DMS114 treated with DMSO at 0.1 percent for 48 hours (cell line): ENCODE measurements around the gene SLC4A3.

ENCODE experiments used
- DNase-seq: peaks from one replicate; lab custom pipeline; 2025; ENCODE audit not compliant: unreplicated experiment; lab: John Stamatoyannopoulos, UW

Gene SLC4A3

DNA sequence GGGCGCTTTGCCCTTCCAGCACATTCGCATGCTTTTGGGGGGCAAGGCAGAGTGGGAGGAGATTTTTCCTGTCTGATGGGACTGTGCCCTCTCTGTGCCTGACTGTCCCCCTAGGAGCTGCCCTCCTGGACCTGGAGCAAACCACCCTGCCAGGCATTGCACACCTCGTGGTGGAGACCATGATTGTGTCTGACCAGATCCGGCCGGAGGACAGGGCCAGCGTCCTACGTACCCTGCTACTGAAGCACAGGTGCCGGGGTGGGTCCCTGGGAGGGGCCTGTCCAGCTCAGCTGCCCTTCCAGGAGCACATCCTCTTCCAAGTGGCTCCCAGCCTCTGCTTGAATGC is 5.3 kb downstream of the SLC4A3 start:
- DNase-seq = no peak

DNA sequence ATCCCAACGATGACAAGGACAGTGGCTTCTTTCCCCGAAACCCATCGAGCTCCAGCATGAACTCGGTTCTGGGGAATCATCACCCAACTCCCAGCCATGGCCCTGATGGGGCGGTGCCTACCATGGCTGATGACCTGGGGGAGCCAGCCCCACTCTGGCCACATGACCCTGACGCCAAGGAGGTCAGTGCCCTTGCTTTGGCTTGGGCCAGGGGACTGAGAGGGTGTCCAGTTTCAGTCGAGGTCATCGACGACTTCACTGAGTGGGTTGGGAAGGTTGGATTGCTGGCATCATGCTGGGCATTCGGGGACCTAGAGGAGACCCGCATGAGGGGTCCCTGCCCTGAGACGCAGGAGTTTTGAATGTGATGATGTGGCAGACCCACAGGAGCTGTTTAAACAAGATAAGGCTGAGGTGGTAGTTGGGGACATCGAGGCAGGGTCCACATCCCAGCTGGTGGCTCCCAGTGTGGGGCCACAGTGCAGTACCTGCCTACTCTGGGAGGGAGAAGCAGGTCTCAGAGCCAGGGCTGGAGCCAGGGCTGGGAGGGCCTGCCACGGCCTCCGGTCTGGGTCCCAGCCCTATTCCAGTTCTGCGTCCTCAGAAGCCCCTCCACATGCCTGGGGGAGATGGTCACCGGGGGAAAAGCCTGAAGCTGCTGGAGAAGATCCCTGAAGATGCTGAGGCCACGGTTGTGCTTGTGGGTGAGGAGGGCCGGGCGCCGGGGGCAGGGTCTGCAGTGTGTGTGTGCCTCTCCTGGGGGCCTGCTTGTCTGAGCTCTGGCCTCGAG is 6.0 kb downstream of the SLC4A3 start:
- DNase-seq = peak; percentile 6

DNA sequence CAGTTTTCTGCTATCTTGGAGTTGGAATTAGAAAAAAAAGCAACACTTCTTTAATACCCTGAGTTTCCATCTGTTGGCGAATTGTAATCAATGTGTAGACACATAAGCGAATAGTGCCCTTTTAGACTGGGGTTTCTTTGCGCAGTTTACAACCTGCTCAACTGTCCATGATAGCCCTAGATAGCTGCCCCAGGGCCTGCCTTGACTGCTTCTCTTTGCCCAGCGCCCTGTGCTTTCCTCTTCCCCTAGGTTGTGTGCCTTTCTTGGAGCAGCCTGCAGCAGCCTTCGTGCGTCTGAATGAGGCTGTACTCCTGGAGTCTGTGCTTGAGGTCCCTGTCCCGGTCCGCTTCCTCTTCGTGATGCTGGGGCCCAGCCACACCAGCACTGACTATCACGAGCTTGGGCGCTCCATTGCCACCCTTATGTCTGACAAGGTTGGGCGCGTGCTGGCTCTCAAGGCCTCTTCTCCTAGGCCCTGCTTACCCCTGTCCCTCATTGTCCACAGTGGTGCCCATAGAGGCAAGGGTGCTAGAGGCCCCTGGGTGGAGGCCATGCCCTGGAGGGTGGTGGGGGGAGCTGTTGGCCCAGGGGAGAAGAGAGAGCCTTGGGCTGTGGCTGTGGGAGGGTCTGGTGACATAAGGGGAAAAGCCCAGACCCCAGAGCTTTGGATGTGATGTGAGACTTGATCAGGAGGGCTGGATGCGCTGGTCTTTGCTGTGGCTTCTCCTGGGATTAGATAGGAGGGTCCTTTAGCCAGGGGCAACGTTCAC is 6.9 kb downstream of the SLC4A3 start:
- DNase-seq = no peak

DNA sequence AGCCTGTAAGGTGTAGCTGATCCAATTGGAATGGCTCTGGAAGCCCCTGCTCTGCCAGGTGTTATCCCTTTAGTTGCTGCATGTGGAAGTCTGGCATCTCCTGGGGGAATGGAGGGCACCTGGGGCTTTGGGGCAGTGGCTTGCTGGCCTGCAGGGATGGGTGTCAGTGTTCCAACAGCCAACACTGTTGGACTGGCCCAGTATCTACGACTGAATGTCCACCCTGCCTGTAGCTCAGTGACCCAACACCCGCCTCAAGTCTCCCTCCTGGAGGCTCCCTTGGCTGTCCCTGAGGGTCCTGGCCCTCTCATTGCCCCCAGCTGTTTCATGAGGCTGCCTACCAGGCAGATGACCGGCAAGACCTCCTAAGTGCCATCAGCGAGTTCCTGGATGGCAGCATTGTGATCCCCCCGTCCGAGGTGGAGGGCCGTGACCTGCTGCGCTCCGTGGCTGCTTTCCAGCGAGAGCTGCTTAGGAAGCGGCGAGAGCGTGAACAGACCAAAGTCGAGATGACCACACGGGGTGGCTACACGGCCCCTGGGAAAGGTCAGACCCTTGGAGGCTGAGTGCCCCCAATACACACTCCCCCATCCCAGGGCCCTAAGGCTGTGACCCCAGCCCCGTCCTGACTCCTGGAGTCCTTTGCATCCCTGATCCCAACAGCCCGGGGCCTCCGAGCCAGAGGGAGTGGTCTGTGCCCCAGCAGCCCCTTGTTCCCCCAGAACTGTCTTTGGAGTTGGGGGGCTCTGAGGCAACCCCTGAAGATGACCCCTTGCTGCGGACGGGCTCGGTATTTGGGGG is 7.7 kb downstream of the SLC4A3 start:
- DNase-seq = no peak

DNA sequence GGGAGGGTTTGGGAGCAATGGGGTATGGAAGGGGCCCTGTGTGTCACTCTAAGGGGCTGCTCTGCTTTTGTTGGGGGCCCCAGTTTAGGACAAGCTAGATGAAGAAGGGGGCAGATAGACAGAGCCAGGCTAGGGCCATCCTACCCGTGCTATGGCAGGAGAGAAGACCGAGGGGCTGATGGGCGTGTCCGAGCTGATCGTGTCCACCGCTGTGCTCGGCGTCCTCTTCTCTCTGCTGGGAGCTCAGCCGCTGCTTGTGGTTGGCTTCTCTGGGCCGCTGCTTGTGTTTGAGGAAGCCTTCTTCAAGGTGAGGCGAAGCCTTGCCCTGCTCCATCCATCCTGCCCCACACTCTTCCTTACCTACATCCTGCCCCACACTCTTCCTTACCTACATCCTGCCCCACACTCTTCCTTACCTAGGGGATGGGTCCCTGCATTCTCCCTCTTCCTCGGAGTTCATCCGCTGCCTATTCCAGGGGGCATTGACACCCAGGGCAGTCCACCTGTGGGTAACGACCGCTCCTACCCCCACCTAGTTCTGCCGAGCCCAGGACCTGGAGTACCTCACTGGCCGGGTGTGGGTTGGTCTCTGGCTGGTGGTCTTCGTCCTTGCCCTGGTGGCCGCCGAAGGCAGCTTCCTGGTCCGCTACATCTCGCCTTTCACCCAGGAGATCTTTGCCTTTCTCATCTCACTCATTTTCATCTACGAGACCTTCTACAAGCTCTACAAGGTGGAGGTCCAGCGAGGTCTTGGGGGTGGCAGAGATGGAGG is 8.9 kb downstream of the SLC4A3 start:
- DNase-seq = no peak

DNA sequence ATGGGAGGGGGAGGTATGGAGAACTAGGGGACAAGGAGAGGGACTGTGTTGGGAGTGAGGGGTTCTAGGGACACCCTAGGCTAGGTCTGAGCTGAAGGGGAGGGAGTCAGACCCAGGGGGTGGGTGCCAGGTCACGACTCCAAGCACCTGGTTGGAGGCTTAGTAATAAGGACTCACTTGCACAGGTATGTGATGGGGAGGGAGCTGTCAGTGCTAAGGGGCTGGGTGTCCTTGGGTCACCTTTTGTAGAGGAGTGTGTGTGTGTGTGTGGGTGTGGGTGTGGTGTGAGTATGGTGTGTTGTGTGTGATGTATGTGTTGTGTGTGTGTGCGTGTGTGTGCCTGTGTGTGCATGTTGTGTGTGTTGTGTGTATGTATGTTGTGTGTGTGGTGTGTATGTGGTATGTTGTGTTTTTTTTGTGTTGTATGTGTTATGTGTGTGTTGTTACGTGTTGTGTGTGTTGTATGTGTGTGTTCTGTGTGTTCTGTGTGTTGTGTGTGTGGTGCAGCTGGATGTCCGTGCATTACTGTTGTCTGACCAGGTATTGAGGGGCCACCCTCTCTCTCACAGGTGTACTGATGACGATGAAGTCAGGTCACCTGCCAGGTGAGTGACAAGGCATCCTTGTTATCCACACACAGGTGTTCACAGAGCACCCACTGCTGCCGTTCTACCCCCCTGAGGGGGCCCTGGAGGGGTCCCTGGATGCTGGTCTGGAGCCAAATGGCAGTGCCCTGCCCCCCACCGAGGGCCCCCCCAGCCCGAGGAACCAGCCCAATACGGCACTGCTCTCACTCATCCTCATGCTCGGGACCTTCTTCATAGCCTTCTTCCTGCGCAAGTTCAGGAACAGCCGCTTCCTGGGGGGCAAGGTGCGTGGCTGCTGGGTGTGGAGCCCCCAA is 9.8 kb downstream of the SLC4A3 start:
- DNase-seq = no peak

DNA sequence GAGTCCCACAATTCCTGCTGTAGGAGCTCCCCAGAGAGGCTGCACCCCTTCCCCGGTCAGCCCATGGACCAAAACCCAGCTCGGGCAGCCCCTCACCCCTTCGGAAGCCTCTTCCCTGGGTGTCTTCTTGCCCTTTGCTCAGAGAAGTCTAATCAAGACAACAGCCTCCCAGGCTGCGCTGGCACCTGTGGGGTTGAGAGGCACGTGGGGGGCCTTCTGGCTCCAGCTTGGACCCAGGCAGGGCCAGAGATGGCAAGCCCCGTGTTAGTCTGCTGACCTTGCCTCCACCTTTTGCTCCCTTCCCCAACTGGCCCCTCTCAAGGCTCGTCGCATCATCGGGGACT is 10.4 kb downstream of the SLC4A3 start:
- no peak for DNase-seq

DNA sequence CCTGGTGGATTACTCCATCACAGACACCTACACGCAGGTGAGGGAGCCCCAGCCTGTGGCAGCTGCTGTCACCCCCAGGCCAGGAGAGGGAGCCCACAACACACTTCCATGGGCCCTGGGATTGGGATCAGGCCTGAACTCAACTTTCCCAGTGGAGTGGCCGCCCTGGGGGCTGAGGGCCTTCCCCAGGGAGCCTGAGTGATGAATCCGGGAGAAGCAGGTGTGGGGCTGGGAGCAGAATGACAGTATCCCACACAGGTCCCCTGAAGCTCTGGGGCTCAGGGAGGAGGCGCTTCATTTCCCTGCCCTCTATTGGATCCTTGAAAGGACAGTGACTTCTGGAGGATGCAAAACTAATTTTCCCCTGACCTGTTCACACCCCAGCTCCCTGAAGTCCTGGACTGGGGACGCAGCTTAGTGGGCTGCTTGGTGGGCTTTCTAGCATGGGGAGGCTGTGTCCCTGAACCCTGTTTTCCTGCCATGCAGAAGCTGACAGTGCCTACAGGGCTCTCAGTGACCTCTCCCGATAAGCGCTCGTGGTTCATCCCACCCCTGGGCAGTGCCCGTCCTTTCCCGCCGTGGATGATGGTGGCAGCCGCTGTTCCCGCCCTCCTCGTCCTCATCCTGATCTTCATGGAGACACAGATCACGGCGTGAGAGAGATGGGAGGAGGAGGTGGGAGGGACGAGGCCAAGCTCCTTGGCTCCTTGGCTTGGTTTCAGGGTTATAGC is 11.0 kb downstream of the SLC4A3 start:
- no peak for DNase-seq

DNA sequence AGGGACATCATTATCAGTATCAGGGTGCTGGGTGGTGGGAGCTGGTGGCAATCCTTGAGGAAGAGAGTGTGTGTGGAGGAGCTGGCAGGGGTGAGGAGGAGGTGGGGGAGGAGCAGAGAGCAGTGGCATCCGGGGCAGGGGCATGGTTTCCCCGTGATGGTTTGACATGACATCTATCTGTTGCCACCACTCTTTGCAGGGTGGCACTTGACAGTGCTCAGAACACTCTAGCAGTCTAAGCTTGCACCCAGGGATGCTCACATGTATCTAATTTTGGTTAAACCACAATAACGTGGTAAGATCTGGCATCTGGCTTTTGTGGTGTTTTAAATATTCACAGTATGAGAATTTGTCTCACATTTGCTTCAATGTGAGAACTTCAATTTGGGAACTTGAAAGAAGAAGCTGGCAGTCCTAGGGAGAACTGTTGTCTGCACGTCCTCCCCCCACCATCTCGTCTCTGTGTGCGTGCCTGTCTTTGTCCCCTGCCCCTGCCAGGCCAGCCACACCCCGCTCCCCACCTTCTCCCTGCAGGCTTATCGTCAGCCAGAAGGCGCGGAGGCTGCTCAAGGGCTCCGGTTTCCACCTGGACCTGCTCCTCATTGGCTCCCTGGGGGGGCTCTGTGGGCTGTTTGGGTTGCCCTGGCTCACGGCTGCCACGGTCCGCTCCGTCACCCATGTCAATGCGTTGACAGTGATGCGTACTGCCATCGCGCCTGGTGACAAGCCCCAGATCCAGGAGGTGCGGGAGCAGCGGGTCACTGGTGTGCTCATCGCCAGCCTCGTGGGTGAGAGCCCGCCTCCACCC is 11.7 kb downstream of the SLC4A3 start:
- no peak for DNase-seq

DNA sequence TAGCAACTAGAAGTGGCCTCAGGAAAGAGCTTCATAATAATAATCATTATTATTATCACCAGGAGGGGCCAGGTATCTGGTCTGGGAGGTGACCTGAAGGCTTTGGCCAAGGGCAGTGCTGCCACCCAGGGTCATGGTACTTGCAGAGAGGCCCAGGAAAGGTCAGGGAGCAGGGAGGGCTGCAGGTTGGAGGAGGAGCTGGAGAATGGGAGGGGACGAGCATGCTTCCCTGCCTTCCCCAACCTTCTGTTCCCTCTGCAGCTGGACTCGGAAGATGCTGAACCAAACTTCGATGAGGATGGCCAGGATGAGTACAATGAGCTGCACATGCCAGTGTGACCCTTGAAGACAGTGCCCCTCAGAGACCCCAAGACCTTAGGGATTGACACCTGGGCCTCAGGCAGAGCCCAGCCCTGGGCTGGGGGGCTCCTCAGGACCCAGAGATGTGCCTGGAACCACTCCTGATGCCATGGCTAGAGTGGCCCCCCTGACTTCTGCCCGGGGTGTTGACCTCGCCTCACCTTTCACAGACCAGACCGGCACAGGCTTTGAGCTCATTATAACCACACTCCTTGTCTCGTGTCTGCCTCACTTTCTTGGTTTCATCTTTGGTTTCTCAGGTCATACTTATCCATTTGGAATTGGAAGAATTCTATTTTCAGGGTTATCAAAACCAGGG is 14.1 kb downstream of the SLC4A3 start:
- DNase-seq = no peak

DNA sequence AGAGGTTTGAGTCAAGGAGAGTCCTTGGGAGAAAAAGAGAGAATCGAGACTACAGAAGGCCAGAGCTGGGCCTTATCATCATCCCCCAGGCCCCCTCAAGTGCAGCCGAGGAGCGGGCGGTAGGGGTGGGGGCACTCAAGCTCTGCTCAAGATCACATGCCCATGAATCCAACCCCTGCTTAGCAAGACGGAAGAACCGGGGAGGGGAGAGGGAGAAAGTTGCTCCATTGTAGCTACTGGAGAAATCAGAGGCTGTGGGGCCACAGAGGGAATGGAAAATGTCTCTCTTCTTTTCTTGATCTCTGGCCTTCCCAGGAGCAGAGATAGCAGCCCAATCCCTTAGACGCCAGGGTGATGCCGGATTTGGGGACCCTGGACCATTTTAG is 14.6 kb downstream of the SLC4A3 start:
- DNase-seq = no peak

DNA sequence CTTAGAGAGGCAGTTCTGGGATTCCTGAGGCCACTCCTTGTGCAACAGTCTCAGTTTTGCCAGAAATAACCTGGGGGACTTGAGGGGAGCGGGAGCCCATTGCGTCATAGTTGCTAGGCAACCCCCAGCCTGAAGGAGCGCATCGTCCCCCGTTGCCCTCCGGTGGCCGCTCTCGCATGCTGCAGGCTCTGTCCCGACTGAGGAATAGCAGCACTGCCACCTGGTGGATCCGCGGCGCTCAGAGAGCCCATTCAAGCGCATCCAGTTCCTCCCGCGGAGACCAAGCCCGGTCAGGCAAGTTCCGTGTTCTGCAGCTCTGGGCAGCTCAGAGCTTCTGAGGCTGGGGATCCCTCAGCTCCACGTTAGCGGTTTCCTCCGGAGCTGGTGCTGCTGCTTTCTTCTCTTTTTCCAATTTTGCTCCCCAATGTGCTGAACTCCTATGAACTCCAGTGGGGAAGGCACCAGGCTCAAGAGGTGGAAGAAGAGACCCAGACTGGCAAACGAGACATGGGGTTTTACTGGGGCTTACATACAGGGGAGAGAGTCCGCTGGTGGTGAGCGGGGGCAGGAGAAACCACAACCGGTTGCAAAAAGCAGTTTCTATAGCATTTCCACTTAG is 15.1 kb downstream of the SLC4A3 start:
- DNase-seq = peak; percentile 87

DNA sequence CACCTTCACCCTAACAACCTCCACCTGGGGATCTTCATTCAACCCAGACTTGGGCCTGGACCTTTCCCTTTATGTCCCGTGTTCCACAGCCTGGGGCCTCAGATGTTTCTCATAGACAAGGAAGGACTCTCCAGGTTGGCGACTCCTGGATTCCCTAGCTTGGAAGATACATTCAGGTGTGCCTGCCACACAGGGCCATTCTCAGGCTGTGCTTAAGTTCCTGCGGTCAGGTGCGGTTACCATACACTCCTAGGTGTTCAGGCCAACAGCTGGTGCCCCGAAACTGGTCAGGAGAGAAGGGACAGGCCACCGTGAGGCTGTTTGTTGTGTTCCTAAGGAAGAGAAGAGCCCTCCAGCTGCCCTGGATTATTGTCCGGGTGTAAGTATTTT is 15.6 kb downstream of the SLC4A3 start:
- DNase-seq = no peak

DNA sequence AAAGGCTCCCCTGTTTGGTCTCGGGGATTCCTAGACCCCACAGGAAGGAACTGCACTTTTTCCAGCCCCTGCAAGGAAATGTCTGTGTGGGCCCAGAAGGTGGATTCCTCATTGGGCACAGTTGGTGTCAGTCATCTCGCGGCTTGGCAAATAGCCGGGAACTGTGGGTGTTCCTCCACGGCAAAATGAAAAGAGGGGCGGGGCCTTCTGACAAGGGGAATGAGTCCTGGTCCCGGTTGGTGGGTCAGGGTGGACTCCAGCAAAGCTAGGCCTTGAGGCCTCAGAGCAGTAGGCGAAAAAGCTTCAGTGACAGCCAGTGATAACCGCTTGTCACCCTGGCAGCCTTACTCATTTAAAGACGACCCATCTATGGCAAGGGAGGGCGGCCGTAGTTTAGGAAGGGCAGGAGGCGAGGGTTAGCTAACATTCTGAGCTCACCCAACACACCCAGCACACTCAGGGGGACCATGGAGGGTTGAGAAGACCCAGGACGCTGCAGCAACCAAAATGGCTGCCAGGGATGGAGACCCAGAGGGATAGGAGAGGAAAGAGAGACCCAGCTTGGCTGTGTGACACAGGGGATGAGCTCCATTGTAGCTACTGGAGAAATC is 16.5 kb downstream of the SLC4A3 start:
- no peak for DNase-seq

DNA sequence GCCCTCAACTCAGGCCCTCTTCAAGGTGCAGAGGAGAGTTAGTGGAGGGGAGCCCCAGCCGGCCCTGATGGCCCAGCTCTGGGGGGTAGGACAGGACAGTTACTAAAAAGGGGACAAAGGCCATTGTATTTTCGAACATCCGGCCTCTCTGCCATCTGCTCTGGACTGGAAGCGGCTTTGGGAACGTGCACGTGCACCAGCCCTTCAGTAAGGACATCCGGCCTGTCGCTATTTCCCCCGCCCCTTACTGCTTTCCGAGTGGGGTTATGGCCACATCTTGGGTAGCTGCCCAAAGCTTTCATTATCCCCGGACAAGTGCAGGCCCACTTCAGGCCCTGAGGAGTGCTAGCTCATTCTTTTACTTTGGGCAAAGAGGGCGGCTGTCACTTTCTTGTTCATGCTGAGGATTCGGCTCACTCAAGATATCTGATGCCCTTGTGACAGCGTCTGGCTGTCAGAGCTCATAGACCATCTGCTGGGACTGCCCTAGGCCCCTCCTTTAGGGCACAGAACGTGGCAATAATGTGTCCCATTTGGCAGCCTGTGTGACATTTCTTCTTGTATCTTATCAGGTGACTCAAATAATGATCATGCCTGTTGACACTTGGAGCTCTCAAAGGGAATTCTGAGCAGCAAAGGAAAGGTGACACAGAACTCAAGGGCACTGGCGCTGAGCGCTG is 17.5 kb downstream of the SLC4A3 start:
- DNase-seq = no peak

DNA sequence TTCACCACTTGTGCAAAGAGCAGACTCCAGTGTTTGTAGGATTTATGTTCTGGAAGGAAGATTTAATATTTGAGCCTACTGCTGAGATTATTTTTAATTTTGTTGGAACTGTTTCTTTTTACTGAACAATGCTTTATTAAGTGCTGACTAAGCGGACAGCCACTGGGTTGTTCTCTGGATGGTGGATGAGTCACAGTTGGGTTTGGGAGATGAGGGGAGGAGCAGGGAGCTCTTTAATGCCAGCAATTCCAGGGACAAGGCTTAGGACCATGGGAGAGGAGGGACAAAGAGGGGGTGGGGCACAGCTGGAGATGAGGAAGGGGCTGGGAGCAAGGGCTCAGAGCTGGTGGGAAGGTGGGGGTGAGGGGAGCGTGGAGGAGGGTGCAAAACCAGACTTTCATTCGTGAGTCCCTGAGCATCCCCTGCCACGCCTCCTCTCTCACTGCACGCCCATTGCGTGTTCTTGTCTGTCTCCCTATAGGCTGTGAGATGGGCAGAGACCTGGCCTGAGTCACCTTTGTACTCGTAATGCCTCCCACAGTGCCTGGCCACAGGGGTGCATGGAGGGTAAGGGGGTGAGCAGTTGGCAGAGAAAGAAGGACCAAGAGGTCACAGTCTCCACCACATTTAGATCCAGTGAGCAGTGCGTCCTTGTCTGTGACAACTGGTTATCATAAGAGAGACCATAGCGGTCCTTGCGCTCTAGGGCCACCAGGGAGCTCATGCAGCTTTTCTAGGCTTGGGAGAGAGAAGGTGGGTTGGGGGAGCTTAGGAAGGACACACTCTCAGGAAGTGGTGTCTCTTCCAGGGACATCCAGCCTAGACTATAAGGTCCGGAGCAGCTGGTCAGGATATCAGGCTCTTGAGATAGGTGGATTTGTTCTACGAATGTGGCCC is 18.4 kb downstream of the SLC4A3 start:
- no peak for DNase-seq
